ENCODE data around the gene ZSCAN29.
A peak's percentile ranks its signal among the peaks of the same experiment; 100 is the strongest.
"Not testable (repeated sequence)": the region's sequence is repeated elsewhere in the genome, so short reads cannot be mapped to it uniquely, and the experiment has no call there.

Gene ZSCAN29

DNA sequence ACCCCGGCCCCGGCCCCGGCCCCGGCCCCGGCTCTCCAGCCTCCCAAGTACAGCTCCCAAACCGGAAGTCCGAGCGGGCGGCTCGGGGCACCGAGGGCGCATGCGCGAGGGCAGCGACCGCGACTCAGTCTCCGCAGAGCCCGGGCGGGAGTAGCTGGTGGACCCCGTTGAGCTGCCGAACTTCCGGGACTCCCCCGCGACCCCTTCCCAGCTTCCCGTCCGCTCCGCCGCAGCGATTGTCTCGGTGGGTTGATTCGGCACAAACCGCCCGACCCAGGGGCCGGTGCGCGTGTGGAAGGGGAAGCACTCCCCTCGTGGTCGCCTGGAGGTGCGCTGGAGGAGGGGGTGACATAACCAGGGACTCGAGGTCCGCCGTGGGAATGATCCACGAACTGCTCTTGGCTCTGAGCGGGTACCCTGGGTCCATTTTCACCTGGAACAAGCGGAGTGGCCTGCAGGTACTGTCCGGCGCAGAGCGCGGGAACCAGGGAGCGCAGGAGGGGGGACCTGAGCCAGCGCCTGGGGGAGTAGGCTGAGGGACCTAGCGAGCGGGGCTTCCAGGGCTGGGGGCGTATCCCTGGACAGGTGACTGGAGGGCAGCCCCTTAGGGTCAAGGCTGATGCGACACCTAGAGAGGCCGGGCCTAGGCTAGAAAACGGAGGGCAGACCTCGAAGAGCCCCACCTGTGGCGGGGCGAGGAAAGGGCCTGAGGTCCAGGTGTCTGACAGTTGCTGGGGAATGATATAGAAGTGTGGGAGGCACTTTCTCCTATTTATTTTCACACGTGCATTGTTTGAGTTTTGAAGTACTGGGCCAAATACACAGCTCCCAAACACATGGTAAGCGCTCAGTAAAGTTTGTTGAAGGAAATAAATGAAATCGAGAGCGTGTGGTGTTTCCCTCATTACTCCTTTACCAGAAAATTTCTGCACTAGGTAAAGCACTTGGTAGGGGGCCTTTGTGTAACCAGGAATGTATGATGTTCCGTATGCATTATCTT lies at the start of gene ZSCAN29, which contains the start of gene TUBGCP4:
TSS of gene ZSCAN29 (minus strand) at position 69 of the 1,000 bp plus-strand sequence. CDS start 1,130 bp downstream, outside the sequence.
TSS of gene TUBGCP4 (plus strand) at position 127 of the 1,000 bp plus-strand sequence. CDS start at position 381, 254 bp downstream.
- DNase-seq (ENCODE audit: low read depth): peak; percentile 83

DNA sequence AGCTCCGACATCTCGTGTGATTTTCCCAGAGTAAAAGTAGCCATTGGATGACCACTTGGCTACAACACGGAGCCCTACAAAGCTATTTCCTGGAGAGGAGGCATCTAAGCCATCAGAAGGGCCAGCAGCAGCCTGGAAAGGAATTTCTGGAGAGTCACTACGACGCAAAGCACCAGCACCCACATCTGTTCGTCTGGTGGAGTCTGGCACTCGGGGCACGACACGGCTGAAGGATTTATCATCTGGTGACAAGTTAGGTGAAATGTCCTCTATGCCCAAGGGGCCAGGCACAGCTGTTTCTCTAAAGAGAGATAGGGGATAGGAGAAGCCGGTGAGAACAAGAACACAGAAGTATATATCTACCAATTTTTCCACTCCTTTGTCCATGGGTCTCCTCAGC lies 49.6 kb upstream of the ZSCAN29 start:
- DNase-seq (ENCODE audit: low read depth): no peak

DNA sequence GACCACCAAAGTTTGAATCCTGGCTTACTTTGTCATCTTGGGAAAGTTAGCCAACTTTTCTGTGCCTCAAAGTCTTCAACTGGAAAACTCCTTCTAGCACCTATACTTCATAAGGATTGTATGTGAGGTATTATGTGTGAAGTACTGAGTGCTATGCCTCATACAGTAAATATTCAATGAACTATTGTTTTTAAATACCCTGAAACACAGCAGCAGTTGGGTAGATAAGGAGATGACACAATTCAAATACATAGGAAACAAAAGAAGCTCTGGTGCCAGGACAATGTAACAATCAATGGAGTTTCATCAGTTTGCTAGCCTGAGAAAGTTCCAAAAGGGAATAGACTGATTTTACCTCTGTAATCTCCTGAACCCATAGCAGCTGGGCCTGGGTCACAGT lies 43.4 kb upstream of the ZSCAN29 start:
- DNase-seq (ENCODE audit: low read depth): no peak

DNA sequence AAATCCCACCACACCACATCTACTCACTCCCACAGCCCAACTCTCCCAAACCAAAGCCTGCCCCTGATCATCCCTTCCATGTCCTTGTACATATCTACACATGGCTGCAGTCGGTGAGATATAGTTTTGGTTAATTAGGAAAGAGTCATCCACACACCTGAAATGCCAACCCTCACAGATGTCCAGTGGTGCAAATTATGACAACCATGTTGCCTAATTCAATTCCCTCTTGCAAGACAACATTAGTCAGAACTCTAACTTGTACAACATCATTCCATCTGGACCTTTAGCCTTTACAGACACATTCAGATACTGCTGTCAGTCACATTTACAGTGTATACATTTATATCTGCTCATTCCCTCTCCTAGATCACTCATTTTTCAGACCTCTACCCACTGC lies 41.3 kb upstream of the ZSCAN29 start:
- no peak for DNase-seq (ENCODE audit: low read depth)

DNA sequence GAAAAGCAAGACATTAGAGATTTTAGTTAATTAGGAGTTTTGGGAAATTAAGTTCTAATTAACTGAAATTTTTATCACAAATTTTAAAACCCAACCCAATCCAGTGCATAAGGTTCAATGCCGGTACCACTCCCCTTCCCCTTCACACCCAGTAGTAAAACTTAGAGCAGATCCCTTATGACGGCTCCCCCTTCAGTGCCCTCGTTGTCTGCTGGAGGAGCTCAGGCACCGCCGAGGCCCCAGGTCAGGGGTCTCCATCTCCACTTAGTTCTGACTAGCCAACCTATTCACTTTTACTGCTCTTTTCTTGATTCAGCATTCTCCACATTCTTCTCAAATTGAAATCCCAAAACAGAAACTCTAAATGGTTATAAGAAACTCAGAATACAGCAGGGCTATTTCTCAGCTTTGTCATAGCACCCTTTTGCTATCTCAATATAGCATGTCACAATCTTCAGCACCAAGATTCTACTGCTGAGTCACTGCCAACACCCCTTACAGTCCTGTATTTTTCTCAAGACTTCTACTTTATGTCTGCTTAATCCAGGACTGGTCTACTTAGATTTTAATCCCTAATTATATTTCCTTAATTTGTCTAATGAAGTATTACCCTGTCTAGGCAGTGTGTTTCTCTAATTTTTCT lies 39.9 kb upstream of the ZSCAN29 start:
- peak; percentile 4 for DNase-seq (ENCODE audit: low read depth)

DNA sequence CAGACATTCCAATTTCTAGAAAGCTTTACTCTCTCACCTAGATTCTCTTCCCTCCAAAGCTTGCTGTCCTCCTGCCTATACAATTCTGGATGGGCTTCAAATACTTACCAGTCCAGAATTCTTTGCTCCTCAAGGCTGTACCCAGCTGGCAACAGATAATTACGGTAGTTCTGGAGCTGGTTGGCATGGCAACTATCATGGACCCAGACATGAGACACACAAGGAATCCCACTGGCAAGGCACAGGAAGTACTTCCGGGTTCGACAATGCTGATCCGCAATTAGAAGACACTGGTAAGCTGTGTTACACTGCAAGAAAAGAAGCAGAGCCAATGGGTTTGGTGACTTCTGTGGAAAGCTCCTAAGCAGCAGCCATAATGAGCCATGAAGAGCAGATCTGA lies 37.9 kb upstream of the ZSCAN29 start:
- no peak for DNase-seq (ENCODE audit: low read depth)

DNA sequence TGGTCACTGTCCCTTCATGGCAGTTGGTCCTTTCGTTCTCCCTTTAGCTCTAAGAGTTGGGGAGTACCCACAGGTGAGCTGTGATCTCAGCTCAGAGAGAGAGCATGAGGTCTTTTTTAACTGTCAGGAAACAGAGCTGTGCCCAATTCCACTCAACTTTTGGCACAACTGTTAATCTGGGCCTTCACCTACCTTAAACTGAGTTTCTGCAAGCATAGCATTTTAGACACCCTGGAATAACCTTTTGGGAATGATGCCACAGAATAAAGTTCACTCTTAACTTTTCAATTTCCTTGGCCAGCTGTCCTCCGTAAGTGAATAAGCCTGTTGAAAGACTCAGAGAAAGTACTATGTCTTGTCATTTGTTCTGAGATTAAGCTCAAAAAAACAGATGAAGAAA lies 36.0 kb upstream of the ZSCAN29 start:
- DNase-seq (ENCODE audit: low read depth): no peak

DNA sequence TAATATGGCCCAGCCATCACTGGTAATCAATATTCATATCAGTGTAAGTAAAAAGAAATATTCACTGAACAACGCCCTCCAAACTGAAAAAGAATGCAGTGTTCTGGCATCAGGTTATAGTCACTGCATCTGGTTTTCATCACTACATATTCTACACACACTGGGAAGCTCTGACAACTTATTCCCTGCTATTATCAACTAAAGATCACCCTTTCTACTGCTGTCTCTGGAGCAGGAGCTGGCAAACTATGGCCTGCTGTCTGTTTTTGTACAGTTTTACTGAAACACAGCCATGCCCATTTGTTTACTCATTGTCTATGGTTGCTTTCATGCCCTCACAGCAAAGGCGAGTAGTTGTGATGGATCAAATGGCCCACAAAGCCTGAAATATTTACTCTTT lies 35.3 kb upstream of the ZSCAN29 start:
- no peak for DNase-seq (ENCODE audit: low read depth)

DNA sequence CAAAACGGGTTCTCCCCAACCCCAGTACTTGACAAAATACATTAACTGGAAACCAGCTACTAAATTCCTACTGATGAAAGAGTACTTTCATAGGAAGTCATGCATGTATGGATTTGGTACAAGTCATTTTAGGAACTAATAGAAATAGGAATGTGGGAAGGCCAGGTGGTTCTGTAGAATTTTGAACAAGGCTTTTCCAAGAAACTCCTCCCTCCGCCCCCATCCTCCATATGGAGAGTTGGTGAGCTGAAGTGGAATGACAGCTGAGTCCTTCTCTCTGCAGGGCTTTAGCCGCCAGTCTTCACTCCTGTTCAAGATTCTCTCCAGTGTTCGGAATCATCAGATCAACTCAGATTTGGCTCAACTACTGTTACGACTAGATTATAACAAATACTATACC lies 33.3 kb upstream of the ZSCAN29 start:
- DNase-seq (ENCODE audit: low read depth): no peak

DNA sequence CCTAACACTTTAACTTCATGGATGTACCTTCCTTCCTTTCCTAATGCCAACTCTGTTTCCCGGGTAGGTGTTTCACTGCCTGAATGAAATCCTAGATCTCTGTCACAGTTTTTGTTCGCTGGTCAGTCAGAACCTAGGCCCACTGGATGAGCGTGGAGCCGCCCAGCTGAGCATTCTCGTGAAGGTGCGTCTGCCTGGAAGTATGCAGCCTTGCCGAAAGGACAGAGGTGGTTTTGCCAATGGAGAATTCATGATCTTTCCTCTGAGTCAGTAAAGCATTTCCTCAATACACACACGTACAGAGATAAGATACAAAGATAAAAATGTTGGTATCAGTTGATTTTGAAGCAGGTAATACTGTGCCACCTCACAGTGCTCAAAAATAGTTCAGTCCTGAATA lies 32.8 kb upstream of the ZSCAN29 start:
- DNase-seq (ENCODE audit: low read depth): no peak

DNA sequence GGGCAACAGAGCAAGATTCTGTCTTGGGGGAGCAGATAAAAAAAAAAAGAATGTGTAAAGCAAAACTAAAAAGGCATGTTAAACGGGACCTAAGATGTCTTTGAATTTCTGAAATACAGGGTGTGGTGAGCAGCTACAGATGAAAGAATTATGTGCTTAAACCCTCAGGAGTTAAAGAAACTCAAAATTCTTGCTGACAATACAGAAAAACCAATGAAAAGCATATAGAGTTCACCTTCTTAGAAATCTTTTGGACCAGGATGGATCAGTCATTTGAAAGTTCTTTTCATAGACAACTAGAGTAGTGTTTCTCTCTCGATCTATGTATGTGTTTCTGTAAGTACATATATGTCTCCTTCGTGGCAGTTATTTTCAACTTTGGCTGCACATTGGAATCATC lies 31.4 kb upstream of the ZSCAN29 start:
- no peak for DNase-seq (ENCODE audit: low read depth)

DNA sequence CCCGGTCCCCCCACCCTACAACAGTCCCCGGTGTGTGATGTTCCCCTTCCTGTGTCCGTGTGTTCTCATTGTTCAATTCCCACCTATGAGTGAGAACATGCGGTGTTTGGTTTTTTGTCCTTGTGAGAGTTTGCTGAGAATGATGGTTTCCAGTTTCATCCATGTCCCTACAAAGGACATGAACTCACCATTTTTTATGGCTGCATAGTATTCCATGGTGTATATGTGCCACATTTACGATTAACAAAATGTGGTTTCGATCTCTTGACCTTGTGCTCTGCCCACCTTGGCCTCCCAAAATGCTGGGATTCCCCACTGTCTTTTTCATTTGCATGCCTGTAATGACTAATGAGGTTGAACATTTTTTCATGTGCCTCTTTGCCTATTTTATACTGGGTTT lies 22.7 kb upstream of the ZSCAN29 start:
- DNase-seq (ENCODE audit: low read depth): not testable (repeated sequence)

DNA sequence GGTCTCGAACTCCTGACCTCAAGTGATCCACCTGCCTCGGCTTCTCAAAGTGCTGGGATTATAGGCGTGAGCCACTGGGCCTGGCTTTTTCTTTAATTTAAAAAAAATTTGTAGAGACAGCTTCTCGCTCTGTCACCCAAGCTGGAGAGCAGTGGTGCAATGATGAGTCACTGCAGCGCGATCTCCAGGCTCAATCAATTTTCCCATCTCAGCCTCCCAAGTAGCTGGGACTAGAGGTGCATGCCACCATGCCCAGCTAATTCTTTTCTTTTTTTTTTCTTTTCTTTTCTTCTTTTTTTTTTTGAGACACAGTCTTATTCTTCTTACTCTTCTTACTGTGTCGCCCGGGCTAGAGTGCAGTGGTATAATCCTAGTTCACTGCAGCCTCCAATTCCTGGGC lies 19.9 kb upstream of the ZSCAN29 start:
- peak; percentile 44 for DNase-seq (ENCODE audit: low read depth)

DNA sequence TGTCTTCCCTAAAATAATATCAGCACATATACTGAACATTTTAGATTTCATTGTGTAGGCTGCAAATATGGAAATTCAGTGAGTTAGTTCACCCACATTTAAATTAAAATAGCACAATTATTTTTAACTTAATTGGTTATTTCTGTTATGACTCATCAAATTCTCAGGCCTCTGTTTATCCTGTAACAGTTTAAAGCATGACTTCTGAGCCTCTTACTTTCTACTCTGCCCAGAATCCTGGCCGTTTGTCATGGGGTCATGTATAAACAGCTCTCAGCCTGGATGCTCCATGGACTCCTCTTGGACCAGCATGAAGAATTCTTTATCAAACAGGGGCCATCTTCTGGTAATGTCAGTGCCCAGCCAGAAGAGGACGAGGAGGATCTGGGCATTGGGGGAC lies 12.2 kb upstream of the ZSCAN29 start:
- peak; percentile 22 for DNase-seq (ENCODE audit: low read depth)

DNA sequence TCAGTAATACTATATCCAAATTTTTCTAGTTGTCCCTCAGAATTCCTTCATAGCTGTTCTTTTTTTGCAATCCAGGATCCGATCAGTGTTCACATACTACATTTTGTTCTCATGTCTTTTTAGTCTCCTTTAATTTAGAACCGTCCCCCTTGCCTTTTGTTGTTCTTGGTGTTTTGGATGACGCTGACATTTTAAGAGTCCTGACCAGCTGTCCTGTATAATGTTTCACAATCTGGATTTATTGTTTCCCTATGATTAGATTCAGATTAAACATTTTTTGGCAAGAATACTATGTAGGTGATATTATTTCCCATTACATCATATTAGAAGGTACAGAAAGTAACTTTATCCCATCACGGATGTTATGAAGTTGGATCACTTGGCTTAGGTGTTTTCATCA lies 11.5 kb upstream of the ZSCAN29 start:
- no peak for DNase-seq (ENCODE audit: low read depth)

DNA sequence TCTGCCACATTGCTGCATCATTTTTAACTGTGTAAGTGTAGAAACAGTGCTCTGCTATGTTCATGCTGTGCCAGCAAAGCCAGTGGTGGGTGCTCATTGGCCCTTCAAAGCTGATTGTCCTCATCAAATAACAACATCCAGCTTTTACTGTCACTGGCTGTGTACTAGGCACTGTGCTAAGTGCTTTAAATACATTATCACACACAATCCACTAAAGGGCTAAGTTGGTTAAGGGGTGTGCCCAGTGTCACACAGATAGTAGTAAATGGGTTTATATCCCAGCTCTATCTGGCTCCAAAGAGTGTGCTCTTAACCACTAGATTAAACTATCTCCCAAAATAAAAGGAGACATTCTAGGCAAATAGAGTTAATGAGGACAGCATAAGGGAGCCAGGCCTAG lies 7.8 kb upstream of the ZSCAN29 start:
- DNase-seq (ENCODE audit: low read depth): no peak

DNA sequence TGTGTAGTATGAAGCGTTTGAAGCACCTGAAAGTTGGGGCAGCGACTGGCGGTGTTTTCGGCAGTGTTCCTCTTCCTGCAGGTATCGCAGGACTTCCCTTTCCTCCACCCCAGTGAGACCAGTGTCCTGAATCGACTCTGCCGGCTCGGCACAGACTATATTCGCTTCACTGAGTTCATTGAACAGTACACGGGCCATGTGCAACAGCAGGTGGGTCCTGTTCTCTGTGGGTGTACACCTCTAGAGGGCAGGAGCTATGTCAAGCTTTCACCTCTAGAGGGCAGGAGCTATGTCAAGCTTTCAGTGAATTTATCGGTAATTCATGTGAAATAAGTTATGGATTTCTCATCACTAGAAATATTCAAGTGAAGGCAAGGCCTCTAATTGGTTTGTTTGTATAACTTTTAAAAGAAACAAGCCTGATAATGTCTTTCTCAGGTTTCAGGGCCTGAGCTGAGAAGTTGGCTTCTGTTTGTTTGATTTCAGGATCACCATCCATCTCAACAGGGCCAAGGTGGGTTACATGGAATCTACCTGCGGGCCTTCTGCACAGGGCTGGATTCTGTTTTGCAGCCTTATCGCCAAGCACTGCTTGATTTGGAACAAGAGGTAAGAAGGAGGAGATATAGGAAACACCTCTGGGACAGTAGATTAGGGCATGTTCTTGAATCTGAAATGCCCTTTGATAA lies 5.3 kb upstream of the ZSCAN29 start:
- peak; percentile 60 for DNase-seq (ENCODE audit: low read depth)

DNA sequence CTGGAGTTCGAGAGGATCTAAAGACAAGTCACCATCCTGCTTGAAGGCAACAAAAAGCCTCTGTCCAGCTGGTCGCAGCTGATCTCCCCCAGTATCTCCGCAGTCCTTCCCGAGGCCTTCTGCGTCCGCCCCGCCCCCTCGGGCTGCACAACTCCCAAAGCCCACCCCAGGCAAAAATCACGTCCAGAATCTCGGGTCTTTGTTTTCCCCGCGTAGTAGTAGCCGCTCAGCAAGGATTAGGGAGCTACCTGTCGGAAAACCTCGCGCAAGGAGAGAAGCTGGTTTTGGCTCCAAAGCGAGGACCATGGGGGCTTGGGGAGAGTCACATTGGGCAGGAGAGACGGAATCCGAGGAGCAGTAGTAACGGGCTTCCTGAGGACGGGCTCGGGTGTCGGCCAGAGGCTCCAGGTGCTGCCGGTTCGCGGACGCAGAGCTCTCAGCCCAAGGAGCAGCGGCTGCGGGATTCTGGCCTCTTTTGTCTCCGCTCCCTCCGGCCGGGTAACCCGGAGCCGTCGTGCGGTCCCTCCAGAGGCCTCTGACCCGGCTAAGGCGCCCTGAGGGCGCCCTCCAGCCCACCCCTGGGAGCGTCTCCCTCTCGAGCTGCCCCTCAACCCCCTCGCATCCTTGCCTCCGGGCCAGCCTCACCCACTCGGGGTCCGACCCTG lies 401 bp downstream of the ZSCAN29 start:
- DNase-seq (ENCODE audit: low read depth): peak; percentile 48

DNA sequence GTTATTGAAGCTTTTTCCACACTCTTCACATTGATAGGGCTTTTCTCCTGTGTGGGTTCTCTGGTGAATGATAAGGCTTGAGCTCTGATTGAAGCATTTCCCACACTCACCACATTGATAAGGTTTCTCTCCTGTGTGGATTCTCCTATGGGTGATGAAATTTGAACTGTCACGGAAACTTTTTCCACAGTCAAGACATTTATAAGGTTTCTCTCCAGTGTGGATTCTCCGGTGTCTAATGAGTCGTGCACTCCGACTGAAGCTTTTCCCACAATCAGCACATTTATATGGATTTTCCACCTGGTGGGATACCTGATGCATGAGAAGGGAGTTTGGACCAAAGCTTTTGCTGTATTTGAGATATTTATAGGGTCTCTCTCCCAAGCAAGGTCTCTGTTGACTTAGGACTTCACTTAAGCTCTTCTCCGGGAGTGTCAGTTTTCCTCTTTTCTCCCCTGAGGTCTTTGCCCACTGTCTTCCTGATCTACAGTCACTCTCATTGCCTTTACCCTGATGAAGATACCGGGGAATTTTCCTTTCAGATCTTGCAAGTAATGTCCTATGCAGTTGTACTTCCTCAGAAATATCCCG lies 9.4 kb downstream of the ZSCAN29 start:
- no peak for DNase-seq (ENCODE audit: low read depth)

DNA sequence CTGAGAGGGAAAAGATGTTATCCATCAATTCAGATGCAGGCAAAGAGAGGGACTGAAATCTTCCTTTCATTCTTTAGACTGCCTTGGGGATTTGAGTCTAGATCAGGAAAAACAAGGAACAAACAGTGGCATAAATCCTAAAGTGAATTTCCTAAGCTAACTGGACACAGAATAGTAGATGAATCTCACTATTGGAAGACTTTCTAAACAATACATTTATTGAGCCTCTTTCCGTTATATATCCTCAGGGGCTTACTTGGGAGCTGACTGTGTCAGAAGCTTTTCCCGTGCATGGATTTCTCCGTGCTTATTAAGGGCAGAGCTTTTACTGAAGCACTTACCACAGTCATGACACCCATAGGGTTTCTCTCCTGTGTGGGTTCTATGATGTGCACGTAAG lies 10.0 kb downstream of the ZSCAN29 start:
- no peak for DNase-seq (ENCODE audit: low read depth)

DNA sequence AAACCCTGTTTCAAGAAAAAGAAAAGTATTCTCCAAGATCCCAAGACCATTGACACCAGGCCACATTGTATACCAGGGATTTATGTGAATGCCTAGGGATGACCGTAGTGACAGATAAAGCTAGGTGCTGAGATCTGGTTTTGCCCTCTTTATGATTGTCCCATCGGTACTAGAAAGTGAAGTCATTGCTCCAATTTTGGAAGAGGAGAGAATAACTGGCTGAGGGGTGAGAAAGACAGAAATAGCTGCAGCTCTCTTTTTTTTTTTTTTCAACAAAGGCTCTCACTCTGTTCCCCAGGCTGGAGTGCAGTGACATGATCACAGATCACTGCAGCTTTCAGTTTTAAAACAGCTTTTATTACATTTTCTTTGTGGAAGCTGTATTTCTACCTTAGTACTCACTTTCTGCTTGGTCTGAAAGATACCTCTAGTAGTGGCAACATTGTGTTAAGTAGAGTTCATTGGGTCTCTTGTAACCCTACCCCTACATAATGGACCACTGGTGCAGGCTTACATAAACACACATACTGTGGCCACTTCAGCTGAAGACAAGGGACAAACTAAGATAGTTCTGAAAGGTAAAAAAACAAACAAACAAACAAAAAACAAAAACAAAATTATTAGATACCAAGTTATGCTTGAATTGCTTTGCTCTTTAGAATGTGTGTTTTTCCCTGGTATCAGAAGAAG lies 18.0 kb downstream of the ZSCAN29 start:
- no peak for DNase-seq (ENCODE audit: low read depth)

Measured in ELR (cell line).